Naive thymus-derived CD4-positive, alpha-beta T cell (primary cell): ENCODE data around the gene FAM117B. TPM values are rescaled to one million over a fixed set of nuclear protein-coding genes. Genes with fewer than 3 reads are reported as not detected.

Source experiments
- ATAC-seq: fragments of 150-1000 bp; cut with Tn5 transposase; 2 replicates; pipeline ENCODE4 v1.10.0; 2021; ENCODE audit warnings: mild to moderate bottlenecking, moderate library complexity
- CTCF ChIA-PET: fragments of 350-600 bp; sonication (Branson Sonifier 250); formaldehyde crosslinking; loops from one replicate; lab custom pipeline; 2021; ENCODE audit warnings: antibody characterized with exemption; lab: Charles Lee
- POLR2A ChIA-PET: fragments of 350-600 bp; sonication (Branson Sonifier 250); formaldehyde crosslinking; loops from one replicate; lab custom pipeline; 2021; ENCODE audit warnings: antibody characterized with exemption, inconsistent platforms; lab: Charles Lee
- DNase-seq, 9 donors: peaks; one replicate each; pipeline versions ENCODE4 v3.0.0 to v3.0.0-alpha.2; 2020 to 2022; ENCODE audit warnings: mixed read lengths in 1 of 9
- H3K27ac ChIP-seq: one replicate; pipeline ENCODE4 v1.7.0; 2013; ENCODE audit warnings: mild to moderate bottlenecking, low read depth, low read length, moderate library complexity
- H3K27me3 ChIP-seq, 2 donors: one replicate each; pipeline ENCODE4 v1.7.0; 2013; ENCODE audit warnings: low read length in 2 of 2, mild to moderate bottlenecking in 2 of 2, moderate library complexity in 2 of 2; ENCODE audit not compliant: control insufficient read depth in 2 of 2, insufficient read depth in 2 of 2
- H3K36me3 ChIP-seq, 3 experiments: 1 replicate in 2 of 3; 2 replicates in 1 of 3; pipeline ENCODE4 v1.7.0; 2013; ENCODE audit warnings: low read length in 3 of 3, mild to moderate bottlenecking in 3 of 3, moderate library complexity in 1 of 3; ENCODE audit not compliant: insufficient read depth in 3 of 3, control insufficient read depth in 2 of 3
- H3K4me1 ChIP-seq, 2 donors: one replicate each; pipeline ENCODE4 v1.7.0; 2013; ENCODE audit warnings: low read length in 2 of 2, mild to moderate bottlenecking in 2 of 2, moderate library complexity in 1 of 2; ENCODE audit not compliant: control insufficient read depth in 2 of 2, insufficient read depth in 2 of 2
- H3K4me3 ChIP-seq: 2 replicates; pipeline ENCODE4 v1.7.0; 2013; ENCODE audit warnings: mild to moderate bottlenecking, low read length
- H3K9me3 ChIP-seq, 3 experiments: 1 replicate in 2 of 3; 2 replicates in 1 of 3; pipeline ENCODE4 v1.7.0; 2013; ENCODE audit warnings: low read length in 3 of 3; ENCODE audit not compliant: control insufficient read depth in 2 of 3
- H3K27ac Mint-ChIP-seq, 9 donors: one replicate each; pipeline ENCODE4 v1.8.0; 2020 to 2022; ENCODE audit warnings: mixed read lengths in 9 of 9, mild to moderate bottlenecking in 8 of 9, moderate library complexity in 5 of 9, inconsistent platforms in 2 of 9
- H3K27me3 Mint-ChIP-seq, 5 donors: one replicate each; pipeline ENCODE4 v1.8.0; 2021 to 2022; ENCODE audit warnings: mixed read lengths in 5 of 5, mild to moderate bottlenecking in 1 of 5
- H3K36me3 Mint-ChIP-seq, 5 donors: one replicate each; pipeline ENCODE4 v1.8.0; 2020 to 2022; ENCODE audit warnings: mixed read lengths in 5 of 5, mild to moderate bottlenecking in 3 of 5, inconsistent platforms in 1 of 5
- H3K4me1 Mint-ChIP-seq, 7 donors: one replicate each; pipeline ENCODE4 v1.8.0; 2020 to 2022; ENCODE audit warnings: mixed read lengths in 7 of 7, mild to moderate bottlenecking in 3 of 7, inconsistent platforms in 1 of 7
- H3K4me3 Mint-ChIP-seq, 10 donors: one replicate each; pipeline ENCODE4 v1.8.0; 2020 to 2022; ENCODE audit warnings: mild to moderate bottlenecking in 10 of 10, mixed read lengths in 10 of 10, moderate library complexity in 6 of 10, inconsistent platforms in 2 of 10
- H3K9me3 Mint-ChIP-seq, 11 donors: one replicate each; pipeline ENCODE4 v1.8.0; 2020 to 2022; ENCODE audit warnings: mixed read lengths in 11 of 11, mild to moderate bottlenecking in 4 of 11, inconsistent platforms in 1 of 11, moderate library complexity in 1 of 11
- intact Hi-C, 2 donors: fragments of 100-400 bp; cut with micrococcal nuclease; formaldehyde crosslinking; loops; one replicate each; pipeline ENCODE4 v1.15.1; 2023
- polyA plus RNA-seq, 2 donors: library from polyadenylated mRNA; unstranded; fragments of 300-500 nt; fragmentation: Illumina TruSeq; gene quantifications; one replicate each; pipeline ENCODE4 v1.2.3, GENCODE V29; 2021
- total RNA-seq, 6 experiments: library from RNA in 5 of 6; stranded (reverse) in 5 of 6; gene quantifications; 1 replicate in 5 of 6; 2 replicates in 1 of 6; pipeline ENCODE4 v1.2.3 and lab custom pipeline; 2021 to 2026

Gene FAM117B
- total and polyA plus RNA-seq, 7 experiments from 2014 or later = 12.8 to 57.9 (median 46.5) TPM

- intact Hi-C loops = no loop called here
- peaks cover 0 to 9% (median 0%) of the 10 kb centered on the region in 3 experiments for H3K9me3 ChIP-seq
- no peak for ATAC-seq
- H3K4me3 ChIP-seq = no peak overlapping the region
- CTCF ChIA-PET = no interaction called here
- no peaks in the 10 kb centered on the region for H3K27me3 ChIP-seq
- H3K27me3 Mint-ChIP-seq = no peaks in the 10 kb centered on the region
- H3K36me3 ChIP-seq = no peaks in the 10 kb centered on the region
- H3K9me3 Mint-ChIP-seq = peaks cover 9 to 52% (median 24%) of the 10 kb centered on the region in 11 donors
- DNase-seq = no peak
- H3K4me3 Mint-ChIP-seq = peak overlapping the region in 1 of 10 donors; percentile 11
- peaks cover 12 to 75% (median 60%) of the 10 kb centered on the region in 7 donors for H3K4me1 Mint-ChIP-seq
- H3K4me1 ChIP-seq = peaks cover 0 to 7% of the 10 kb centered on the region in 2 donors
- H3K27ac ChIP-seq = no peak overlapping the region
- peaks cover 0 to 49% (median 42%) of the 10 kb centered on the region in 5 donors for H3K36me3 Mint-ChIP-seq
- H3K27ac Mint-ChIP-seq = no peak overlapping the region
- POLR2A ChIA-PET = interaction anchor here (1.1 kb wide), 1 partner anchor 12 kb away, joined by 3 read pairs; no protein-coding TSS in a partner anchor
These were observed 47.5 kb downstream of the FAM117B start for GRCh38 chr2:202682274-202682673.

- no peaks in the 10 kb centered on the region for H3K27me3 ChIP-seq
- peak overlapping the region in 7 of 9 donors; percentile 0 to 86 (median 51) for H3K27ac Mint-ChIP-seq
- H3K36me3 Mint-ChIP-seq = peaks cover 0 to 18% (median 7%) of the 10 kb centered on the region in 5 donors
- H3K4me1 Mint-ChIP-seq = peaks cover 6 to 75% (median 67%) of the 10 kb centered on the region in 7 donors
- no peaks in the 10 kb centered on the region for H3K27me3 Mint-ChIP-seq
- H3K36me3 ChIP-seq = no peaks in the 10 kb centered on the region
- H3K27ac ChIP-seq = no peak overlapping the region
- intact Hi-C loops = no loop called here
- H3K9me3 Mint-ChIP-seq = peaks cover 0 to 15% (median 1%) of the 10 kb centered on the region in 11 donors
- H3K4me1 ChIP-seq = peaks cover 0 to 10% of the 10 kb centered on the region in 2 donors
- H3K4me3 ChIP-seq = no peak overlapping the region
- ChIA-PET CTCF (no interaction called here), POLR2A (interaction anchor here (0.5 kb wide), 1 partner anchor 13 kb away, joined by 3 read pairs; no protein-coding TSS in a partner anchor)
- peak overlapping the region in 2 of 10 donors; percentile 24 to 38 for H3K4me3 Mint-ChIP-seq
- DNase-seq (no peak), ATAC-seq (no peak)
- H3K9me3 ChIP-seq = no peaks in the 10 kb centered on the region
These were observed 52.5 kb downstream of the FAM117B start for GRCh38 chr2:202687276-202687675.

- ATAC-seq (no peak), DNase-seq (no peak)
- no peak overlapping the region for H3K4me3 ChIP-seq
- Mint-ChIP-seq H3K36me3 (peaks cover 0 to 10% (median 6%) of the 10 kb centered on the region in 5 donors), H3K4me3 (peak overlapping the region in 2 of 10 donors; percentile 23 to 65), H3K9me3 (peaks cover 0 to 5% (median under 1%) of the 10 kb centered on the region in 11 donors), H3K27ac (peak overlapping the region in 8 of 9 donors; percentile 21 to 89 (median 60)), H3K27me3 (no peaks in the 10 kb centered on the region), H3K4me1 (peaks cover 13 to 86% (median 79%) of the 10 kb centered on the region in 7 donors)
- H3K27ac ChIP-seq = no peak overlapping the region
- intact Hi-C loops = no loop called here
- no peaks in the 10 kb centered on the region for H3K27me3 ChIP-seq
- ChIA-PET CTCF (interaction anchor here (0.6 kb wide), 1 partner anchor 52 kb away, joined by 3 read pairs; no protein-coding TSS in a partner anchor), POLR2A (interaction anchor here (0.8 to 0.9 kb wide), 2 partner anchors 18 to 55 kb away, joined by 3 read pairs; partner anchors contain the start of gene FAM117B)
- H3K36me3 ChIP-seq = no peaks in the 10 kb centered on the region
- peaks cover 0 to 10% of the 10 kb centered on the region in 2 donors for H3K4me1 ChIP-seq
- no peaks in the 10 kb centered on the region for H3K9me3 ChIP-seq
These were observed 54.7 kb downstream of the FAM117B start for GRCh38 chr2:202689459-202689858.

GRCh38 chr2:202689898-202690297 is 55.1 kb downstream of the FAM117B start:
- Mint-ChIP-seq H3K9me3 (peaks cover 0 to 5% (median 0%) of the 10 kb centered on the region in 11 donors), H3K36me3 (peaks cover 0 to 13% (median 6%) of the 10 kb centered on the region in 5 donors), H3K27ac (peak overlapping the region in 8 of 9 donors; percentile 38 to 89 (median 64)), H3K27me3 (no peaks in the 10 kb centered on the region), H3K4me1 (peaks cover 13 to 89% (median 83%) of the 10 kb centered on the region in 7 donors), H3K4me3 (peak overlapping the region in 6 of 10 donors; percentile 18 to 65 (median 46))
- DNase-seq (no peak), ATAC-seq (no peak)
- Histone ChIP-seq H3K27ac (no peak overlapping the region), H3K27me3 (no peaks in the 10 kb centered on the region), H3K9me3 (no peaks in the 10 kb centered on the region), H3K36me3 (no peaks in the 10 kb centered on the region), H3K4me3 (no peak overlapping the region), H3K4me1 (peaks cover 0 to 10% of the 10 kb centered on the region in 2 donors)
- ChIA-PET POLR2A (no interaction called here), CTCF (no interaction called here)
- intact Hi-C loops = loop anchor here in 1 of 2 donors (1.0 to 2.0 kb wide), 5 partner anchors 11 to 101 kb away; partner anchors contain the start of gene FAM117B

- H3K27ac Mint-ChIP-seq = peak overlapping the region in 8 of 9 donors; percentile 38 to 89 (median 64)
- Histone ChIP-seq H3K27ac (no peak overlapping the region), H3K9me3 (no peaks in the 10 kb centered on the region), H3K4me3 (no peak overlapping the region), H3K4me1 (peaks cover 0 to 10% of the 10 kb centered on the region in 2 donors), H3K36me3 (no peaks in the 10 kb centered on the region), H3K27me3 (no peaks in the 10 kb centered on the region)
- H3K9me3 Mint-ChIP-seq = peaks cover 0 to 5% (median 0%) of the 10 kb centered on the region in 11 donors
- DNase-seq = no peak
- intact Hi-C loops = loop anchor here in 1 of 2 donors (1.0 to 2.0 kb wide), 5 partner anchors 11 to 102 kb away; partner anchors contain the start of gene FAM117B
- ATAC-seq = no peak
- peaks cover 13 to 94% (median 88%) of the 10 kb centered on the region in 7 donors for H3K4me1 Mint-ChIP-seq
- peaks cover 0 to 13% (median 6%) of the 10 kb centered on the region in 5 donors for H3K36me3 Mint-ChIP-seq
- peak overlapping the region in 9 of 10 donors; percentile 18 to 65 (median 47) for H3K4me3 Mint-ChIP-seq
- CTCF ChIA-PET = interaction anchor here (0.6 kb wide), 1 partner anchor 92 kb away, joined by 3 read pairs; no protein-coding TSS in a partner anchor
- POLR2A ChIA-PET = no interaction called here
- no peaks in the 10 kb centered on the region for H3K27me3 Mint-ChIP-seq
These were observed 55.6 kb downstream of the FAM117B start for GRCh38 chr2:202690321-202690900.

GRCh38 chr2:202693503-202693902 is 58.7 kb downstream of the FAM117B start:
- peaks cover 0 to 20% (median 6%) of the 10 kb centered on the region in 3 experiments for H3K36me3 ChIP-seq
- H3K36me3 Mint-ChIP-seq = peaks cover 0 to 24% (median 12%) of the 10 kb centered on the region in 5 donors
- no peak overlapping the region for H3K27ac ChIP-seq
- H3K27me3 Mint-ChIP-seq = no peaks in the 10 kb centered on the region
- H3K9me3 ChIP-seq = no peaks in the 10 kb centered on the region
- no peak overlapping the region for H3K4me3 ChIP-seq
- H3K27ac Mint-ChIP-seq = peak overlapping the region in 4 of 9 donors; percentile 14 to 62 (median 34)
- no peak for DNase-seq
- intact Hi-C loops = no loop called here
- ATAC-seq = no peak
- ChIA-PET POLR2A (no interaction called here), CTCF (interaction anchor here (0.6 kb wide), 1 partner anchor 24 kb away, joined by 4 read pairs; no protein-coding TSS in a partner anchor)
- peaks cover 0 to 10% of the 10 kb centered on the region in 2 donors for H3K4me1 ChIP-seq
- H3K4me1 Mint-ChIP-seq = peaks cover 9 to 80% (median 74%) of the 10 kb centered on the region in 7 donors
- H3K4me3 Mint-ChIP-seq = peak overlapping the region in 6 of 10 donors; percentile 6 to 32 (median 13)
- H3K9me3 Mint-ChIP-seq = no peaks in the 10 kb centered on the region
- no peaks in the 10 kb centered on the region for H3K27me3 ChIP-seq
